ENCODE measurements around the gene TOX4. TPM values are rescaled to one million over a fixed set of nuclear protein-coding genes. Genes with fewer than 3 reads are reported as not detected.

TOX4 gene
- total RNA-seq, 2 donors from 2014 or later, result 60.0 to 61.5 TPM

GRCh38 chr14:21449899-21450216 lies 27.1 kb upstream of the TOX4 start:
- Mint-ChIP-seq H3K27me3 (ENCODE audit: insufficient read depth) (no peaks in the 10 kb centered on the region), H3K36me3 (ENCODE audit: low read depth) (peaks cover 34% of the 10 kb centered on the region), H3K4me1 (peaks cover 7% of the 10 kb centered on the region), H3K4me3 (no peak overlapping the region), H3K27ac (no peak overlapping the region), H3K9me3 (no peaks in the 10 kb centered on the region)
- 96 to 100% methylated on average over 1 of the region's 1 CpG for WGBS, 2 experiments (ENCODE audit: insufficient coverage in 1 of 2, insufficient read length in 1 of 2)
- Histone ChIP-seq H3K27ac (ENCODE audit: low read depth, low read length) (no peak overlapping the region), H3K27me3 (ENCODE audit: control insufficient read depth, insufficient read depth, low read length, poor library complexity, severe bottlenecking) (no peaks in the 10 kb centered on the region), H3K4me3 (ENCODE audit: low read length) (no peak overlapping the region), H3K9ac (ENCODE audit: extremely low read depth, low read length, poor library complexity, severe bottlenecking) (no peak overlapping the region), H3K9me3 (ENCODE audit: control insufficient read depth, low read length) (no peaks in the 10 kb centered on the region), H3K4me1 (ENCODE audit: control insufficient read depth, insufficient read depth, low read length) (no peaks in the 10 kb centered on the region), H3K36me3 (ENCODE audit: control insufficient read depth, insufficient read depth, low read length) (peaks cover 29% of the 10 kb centered on the region)
- TF ChIP-seq, protein P1, sequence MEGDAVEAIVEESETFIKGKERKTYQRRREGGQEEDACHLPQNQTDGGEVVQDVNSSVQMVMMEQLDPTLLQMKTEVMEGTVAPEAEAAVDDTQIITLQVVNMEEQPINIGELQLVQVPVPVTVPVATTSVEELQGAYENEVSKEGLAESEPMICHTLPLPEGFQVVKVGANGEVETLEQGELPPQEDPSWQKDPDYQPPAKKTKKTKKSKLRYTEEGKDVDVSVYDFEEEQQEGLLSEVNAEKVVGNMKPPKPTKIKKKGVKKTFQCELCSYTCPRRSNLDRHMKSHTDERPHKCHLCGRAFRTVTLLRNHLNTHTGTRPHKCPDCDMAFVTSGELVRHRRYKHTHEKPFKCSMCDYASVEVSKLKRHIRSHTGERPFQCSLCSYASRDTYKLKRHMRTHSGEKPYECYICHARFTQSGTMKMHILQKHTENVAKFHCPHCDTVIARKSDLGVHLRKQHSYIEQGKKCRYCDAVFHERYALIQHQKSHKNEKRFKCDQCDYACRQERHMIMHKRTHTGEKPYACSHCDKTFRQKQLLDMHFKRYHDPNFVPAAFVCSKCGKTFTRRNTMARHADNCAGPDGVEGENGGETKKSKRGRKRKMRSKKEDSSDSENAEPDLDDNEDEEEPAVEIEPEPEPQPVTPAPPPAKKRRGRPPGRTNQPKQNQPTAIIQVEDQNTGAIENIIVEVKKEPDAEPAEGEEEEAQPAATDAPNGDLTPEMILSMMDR (conservative IDR thresholded peaks at IDR 0.05), result no peak
- DNase-seq, result no peak

DNA sequence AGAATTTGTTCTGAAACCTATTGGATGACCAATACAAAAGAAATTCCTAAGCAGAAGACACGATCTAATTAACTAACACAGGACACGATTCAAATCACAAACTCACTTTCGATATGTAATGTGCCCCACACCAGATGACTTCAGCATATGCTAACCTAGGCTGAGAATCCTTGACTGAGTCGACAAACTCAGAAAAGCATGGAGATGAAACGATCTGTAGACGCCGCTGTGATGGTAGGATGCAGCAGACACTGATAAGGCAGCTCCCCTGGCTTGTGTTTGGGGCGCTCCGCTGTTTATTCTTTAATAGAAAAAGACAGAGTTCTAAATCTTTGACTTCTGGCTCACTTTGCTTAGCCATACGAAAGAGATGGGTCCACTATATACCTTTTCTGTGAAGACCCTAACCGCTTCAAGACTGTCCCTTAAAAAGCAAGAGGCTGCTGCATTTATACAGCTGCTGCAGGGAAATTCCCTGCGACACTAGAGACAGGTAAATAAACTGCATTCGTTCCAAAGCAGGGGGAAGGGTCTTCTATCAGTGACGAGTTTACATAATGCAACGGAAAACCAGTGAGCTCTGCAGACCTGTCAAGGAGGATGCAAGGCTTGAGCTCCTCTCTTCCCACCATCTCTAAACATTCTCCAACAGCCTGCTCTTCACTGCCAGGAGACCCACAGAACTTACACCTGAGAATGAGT lies 22.0 kb upstream of the TOX4 start:
- Mint-ChIP-seq H3K27ac (peak overlapping the region; percentile 96), H3K9me3 (no peaks in the 10 kb centered on the region), H3K4me3 (peak overlapping the region; percentile 93), H3K27me3 (ENCODE audit: insufficient read depth) (no peaks in the 10 kb centered on the region), H3K36me3 (ENCODE audit: low read depth) (peaks cover 37% of the 10 kb centered on the region), H3K4me1 (peaks cover 11% of the 10 kb centered on the region)
- Histone ChIP-seq H3K9me3 (ENCODE audit: control insufficient read depth, low read length) (no peaks in the 10 kb centered on the region), H3K4me1 (ENCODE audit: control insufficient read depth, insufficient read depth, low read length) (no peaks in the 10 kb centered on the region), H3K27ac (ENCODE audit: low read depth, low read length) (no peak overlapping the region), H3K27me3 (ENCODE audit: control insufficient read depth, insufficient read depth, low read length, poor library complexity, severe bottlenecking) (no peaks in the 10 kb centered on the region), H3K36me3 (ENCODE audit: control insufficient read depth, insufficient read depth, low read length) (peaks cover 30% of the 10 kb centered on the region), H3K9ac (ENCODE audit: extremely low read depth, low read length, poor library complexity, severe bottlenecking) (peak overlapping the region; percentile 91), H3K4me3 (ENCODE audit: low read length) (peak overlapping the region; percentile 88)
- no peak for DNase-seq
- TF ChIP-seq, protein P1 (conservative IDR thresholded peaks at IDR 0.05), result no peak
- 44 to 46% methylated on average over 12 to 15 of the region's 15 CpGs for WGBS, 2 experiments (ENCODE audit: insufficient coverage in 1 of 2, insufficient read length in 1 of 2)

DNA sequence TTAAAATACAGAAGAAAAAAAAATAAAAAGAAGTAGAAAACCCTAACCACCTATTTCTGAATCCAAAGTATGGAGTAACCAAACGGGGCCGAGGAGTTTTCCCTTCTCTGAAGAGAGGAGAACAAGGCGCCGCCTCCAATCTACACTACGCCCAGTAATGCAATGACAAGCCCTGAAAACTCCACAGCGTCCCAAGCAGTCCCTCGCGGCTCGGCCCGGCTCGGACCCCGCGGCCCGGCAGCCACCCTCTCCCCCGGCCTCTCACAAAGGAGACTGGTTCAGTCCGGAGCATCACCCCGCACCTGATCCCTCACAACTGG lies 21.4 kb upstream of the TOX4 start:
- Mint-ChIP-seq H3K4me1 (peaks cover 11% of the 10 kb centered on the region), H3K27ac (peak overlapping the region; percentile 96), H3K9me3 (no peaks in the 10 kb centered on the region), H3K27me3 (ENCODE audit: insufficient read depth) (no peaks in the 10 kb centered on the region), H3K4me3 (peak overlapping the region; percentile 93), H3K36me3 (ENCODE audit: low read depth) (peaks cover 38% of the 10 kb centered on the region)
- Histone ChIP-seq H3K9me3 (ENCODE audit: control insufficient read depth, low read length) (no peaks in the 10 kb centered on the region), H3K4me1 (ENCODE audit: control insufficient read depth, insufficient read depth, low read length) (no peaks in the 10 kb centered on the region), H3K36me3 (ENCODE audit: control insufficient read depth, insufficient read depth, low read length) (peaks cover 27% of the 10 kb centered on the region), H3K4me3 (ENCODE audit: low read length) (peak overlapping the region; percentile 88), H3K9ac (ENCODE audit: extremely low read depth, low read length, poor library complexity, severe bottlenecking) (peak overlapping the region; percentile 91), H3K27me3 (ENCODE audit: control insufficient read depth, insufficient read depth, low read length, poor library complexity, severe bottlenecking) (no peaks in the 10 kb centered on the region), H3K27ac (ENCODE audit: low read depth, low read length) (peak overlapping the region; percentile 80)
- no peak for DNase-seq
- TF ChIP-seq, protein P1 (conservative IDR thresholded peaks at IDR 0.05), result no peak
- 0% methylated on average over 17 of the region's 17 CpGs; no CpG with 5 or more reads in 1 of the 2 experiments for WGBS, 2 experiments (ENCODE audit: insufficient coverage in 1 of 2, insufficient read length in 1 of 2)

All from endodermal cell (in vitro differentiated cells).